Peyer's patch (tissue), 4 donors: ENCODE measurements around the gene LSM4.

Experiments
- POLR2A ChIP-seq, 2 donors: fragments of 450-650 bp; IDR thresholded peaks; one replicate each; pipeline ENCODE4 v1.5.1; 2017; ENCODE audit warnings: antibody characterized with exemption in 2 of 2, mild to moderate bottlenecking in 2 of 2, moderate library complexity in 2 of 2
- TF ChIP-seq, protein P1 (sequence below), 6 experiments: fragments of 450-650 bp in 4 of 6; fragments of 200-600 bp in 2 of 6; sonication (generic) in 1 of 6; IDR thresholded peaks; one replicate each; pipeline ENCODE4 v1.5.1; 2017 to 2019; ENCODE audit warnings: antibody characterized with exemption in 6 of 6, mild to moderate bottlenecking in 3 of 6, moderate library complexity in 1 of 6

DNA sequence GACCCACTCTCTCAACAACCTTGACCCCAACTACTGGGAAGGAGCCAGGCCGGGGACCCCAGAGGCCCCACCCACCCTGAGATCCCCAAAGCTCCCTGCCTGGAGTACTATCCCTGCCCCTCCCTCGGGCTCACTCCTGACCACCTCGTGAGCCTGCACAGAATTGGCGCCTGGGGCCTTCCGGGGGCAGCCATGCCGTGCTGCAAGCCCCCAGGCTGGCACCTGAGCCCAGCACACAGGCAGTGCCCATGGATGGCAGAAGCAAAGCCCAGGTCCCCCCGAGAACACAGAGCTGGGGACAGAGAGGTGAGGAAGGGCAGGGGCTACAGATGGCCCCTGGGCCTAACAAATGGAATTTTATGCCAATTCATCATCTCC is 13.9 kb downstream of the LSM4 start:
- TF ChIP-seq, protein P1, sequence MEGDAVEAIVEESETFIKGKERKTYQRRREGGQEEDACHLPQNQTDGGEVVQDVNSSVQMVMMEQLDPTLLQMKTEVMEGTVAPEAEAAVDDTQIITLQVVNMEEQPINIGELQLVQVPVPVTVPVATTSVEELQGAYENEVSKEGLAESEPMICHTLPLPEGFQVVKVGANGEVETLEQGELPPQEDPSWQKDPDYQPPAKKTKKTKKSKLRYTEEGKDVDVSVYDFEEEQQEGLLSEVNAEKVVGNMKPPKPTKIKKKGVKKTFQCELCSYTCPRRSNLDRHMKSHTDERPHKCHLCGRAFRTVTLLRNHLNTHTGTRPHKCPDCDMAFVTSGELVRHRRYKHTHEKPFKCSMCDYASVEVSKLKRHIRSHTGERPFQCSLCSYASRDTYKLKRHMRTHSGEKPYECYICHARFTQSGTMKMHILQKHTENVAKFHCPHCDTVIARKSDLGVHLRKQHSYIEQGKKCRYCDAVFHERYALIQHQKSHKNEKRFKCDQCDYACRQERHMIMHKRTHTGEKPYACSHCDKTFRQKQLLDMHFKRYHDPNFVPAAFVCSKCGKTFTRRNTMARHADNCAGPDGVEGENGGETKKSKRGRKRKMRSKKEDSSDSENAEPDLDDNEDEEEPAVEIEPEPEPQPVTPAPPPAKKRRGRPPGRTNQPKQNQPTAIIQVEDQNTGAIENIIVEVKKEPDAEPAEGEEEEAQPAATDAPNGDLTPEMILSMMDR (IDR thresholded peaks at IDR 0.05), result no peak
- no peak for TF ChIP-seq POLR2A (IDR thresholded peaks at IDR 0.05)
